GM12891 (cell line): Measurements from ENCODE around the gene MINK1.

Experiments
- POLR2A ChIP-seq: IDR thresholded peaks from 2 replicates; pipeline ENCODE4 v1.6.1; 2011; ENCODE audit warnings: low read depth, low read length, control low read depth
- POLR2AphosphoS5 ChIP-seq: IDR thresholded peaks from 2 replicates; pipeline ENCODE4 v1.6.1; 2011; ENCODE audit warnings: low read depth, low read length, control low read depth
- SPI1 ChIP-seq: IDR thresholded peaks from 2 replicates; pipeline ENCODE4 v1.6.1; 2011; ENCODE audit warnings: low read depth, low read length, control low read depth
- TAF1 ChIP-seq: IDR thresholded peaks from 2 replicates; pipeline ENCODE4 v1.6.1; 2011; ENCODE audit warnings: low read depth, low read length, control low read depth

DNA sequence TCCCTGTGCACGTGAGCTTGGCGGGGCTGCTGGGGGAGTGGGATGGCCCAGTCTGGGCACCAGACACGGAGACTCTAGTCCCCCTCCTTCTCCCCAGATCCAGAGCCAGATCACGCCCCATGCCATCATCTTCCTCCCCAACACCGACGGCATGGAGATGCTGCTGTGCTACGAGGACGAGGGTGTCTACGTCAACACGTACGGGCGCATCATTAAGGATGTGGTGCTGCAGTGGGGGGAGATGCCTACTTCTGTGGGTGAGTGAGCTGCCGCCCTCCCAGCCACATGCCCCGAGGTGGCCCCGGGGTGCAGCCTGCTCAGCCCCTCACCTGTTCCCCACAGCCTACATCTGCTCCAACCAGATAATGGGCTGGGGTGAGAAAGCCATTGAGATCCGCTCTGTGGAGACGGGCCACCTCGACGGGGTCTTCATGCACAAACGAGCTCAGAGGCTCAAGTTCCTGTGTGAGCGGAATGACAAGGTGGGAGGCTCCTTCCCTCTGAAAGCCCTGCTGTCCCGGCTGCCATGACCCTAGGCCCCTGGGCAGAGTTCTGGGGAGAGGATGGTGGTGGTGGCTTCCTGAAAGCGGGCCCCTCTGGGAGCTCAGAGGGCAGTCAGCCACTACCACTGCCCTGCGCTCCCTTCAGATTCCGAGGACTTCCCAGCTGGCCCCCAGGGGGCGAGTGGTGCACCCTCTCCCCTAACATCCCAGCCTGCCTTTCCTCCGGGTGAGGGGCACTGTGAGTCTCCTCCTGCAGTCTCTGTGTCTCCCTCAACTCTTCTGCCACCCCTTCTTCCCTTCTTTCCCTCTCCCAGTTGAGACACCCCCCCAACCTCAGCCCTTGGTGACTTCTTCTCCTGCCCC is 63.4 kb downstream of the MINK1 start:
- no peak for TF ChIP-seq POLR2A
- TF ChIP-seq POLR2AphosphoS5: no peak
- TF ChIP-seq SPI1: no peak
- TF ChIP-seq TAF1: no peak
